NCI-H1694 (cell line): ENCODE data around the gene YKT6.

Experiments
- DNase-seq: peaks from one replicate; lab custom pipeline; 2025; lab: John Stamatoyannopoulos, UW

Gene YKT6

DNA sequence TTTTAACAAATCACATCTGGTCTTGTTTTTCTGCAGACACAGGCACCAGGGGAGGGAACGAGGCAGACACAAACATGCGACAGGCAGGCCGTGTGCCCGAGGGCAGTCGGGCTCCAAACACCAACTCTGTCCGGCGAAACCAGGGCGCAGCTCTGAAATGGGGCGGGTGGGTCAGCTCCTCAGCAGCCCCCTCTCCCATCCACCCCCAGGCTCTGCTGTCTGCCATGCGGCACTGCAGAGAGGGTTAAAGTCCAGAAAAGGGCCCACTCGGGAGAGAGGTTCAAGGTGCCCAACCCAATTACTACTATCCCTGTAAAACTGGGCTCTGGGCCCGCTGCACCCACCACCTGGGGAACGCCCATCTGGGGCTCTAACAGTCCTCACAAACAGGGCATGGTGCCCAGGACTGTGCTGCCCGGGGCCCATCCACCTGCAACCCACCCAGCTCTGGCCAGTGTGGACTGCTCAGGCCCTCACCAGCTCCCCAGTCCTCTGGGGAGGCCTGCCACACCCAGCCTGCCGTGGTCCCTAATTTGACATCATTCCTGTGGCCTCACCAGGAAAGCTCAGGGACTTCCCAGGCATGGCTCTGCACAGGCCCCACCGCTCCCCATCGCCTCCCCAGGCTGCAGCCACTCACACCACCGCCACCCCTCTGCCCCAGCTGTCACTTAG lies 18.7 kb downstream of the YKT6 start:
- DNase-seq, result no peak

DNA sequence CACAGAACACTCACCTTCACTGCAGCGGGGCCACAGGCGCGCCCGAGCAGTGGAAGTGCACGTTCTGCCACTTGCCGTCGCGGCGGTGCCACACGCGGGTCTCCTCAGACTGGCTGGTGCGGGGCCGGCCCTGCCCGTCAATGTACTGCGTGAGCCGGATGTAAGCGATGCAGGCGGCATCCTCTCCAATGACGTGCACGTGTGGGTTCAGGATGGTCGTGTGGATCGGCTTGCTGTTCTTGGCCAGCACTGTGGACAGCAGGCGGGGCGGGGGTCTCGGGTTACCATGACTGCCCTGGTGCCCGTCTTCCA lies 19.2 kb downstream of the YKT6 start:
- DNase-seq, result no peak

DNA sequence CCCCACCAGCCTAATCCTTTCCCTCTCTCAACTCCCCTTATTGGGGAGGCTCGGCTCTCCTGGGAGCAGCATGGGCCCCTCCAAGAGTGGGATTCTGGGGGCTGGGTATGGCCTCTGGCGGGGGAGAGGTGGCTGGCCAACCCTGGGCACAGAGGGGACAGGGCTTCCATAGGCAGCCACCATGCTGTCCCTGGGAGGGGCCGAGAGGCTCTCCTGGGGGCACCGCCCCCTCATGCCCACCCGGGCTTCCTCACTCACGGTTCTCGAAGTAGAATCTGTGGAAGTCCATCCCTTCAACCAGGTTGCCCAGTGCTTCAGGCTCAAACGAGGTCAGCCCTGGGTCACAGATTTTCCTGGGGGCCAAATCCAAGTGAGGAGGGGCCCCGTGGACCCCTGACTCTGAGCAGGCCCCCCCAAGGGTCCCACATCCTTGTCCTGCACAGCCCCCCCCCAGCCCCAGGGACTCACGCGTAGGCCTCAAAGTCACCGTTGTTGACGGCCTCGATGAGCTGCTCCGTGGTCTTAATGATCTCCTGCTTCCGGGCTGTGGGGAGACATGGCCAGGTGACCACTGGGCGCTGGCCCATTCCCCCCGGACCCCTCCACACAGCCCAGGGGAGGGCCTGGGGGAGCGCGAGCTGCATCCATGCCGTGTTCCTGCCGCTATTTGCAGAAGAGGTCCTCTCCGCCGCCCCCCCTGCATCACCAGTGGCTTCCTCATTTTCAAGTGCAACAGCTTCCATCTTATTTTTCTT lies 19.8 kb downstream of the YKT6 start:
- DNase-seq, result no peak

DNA sequence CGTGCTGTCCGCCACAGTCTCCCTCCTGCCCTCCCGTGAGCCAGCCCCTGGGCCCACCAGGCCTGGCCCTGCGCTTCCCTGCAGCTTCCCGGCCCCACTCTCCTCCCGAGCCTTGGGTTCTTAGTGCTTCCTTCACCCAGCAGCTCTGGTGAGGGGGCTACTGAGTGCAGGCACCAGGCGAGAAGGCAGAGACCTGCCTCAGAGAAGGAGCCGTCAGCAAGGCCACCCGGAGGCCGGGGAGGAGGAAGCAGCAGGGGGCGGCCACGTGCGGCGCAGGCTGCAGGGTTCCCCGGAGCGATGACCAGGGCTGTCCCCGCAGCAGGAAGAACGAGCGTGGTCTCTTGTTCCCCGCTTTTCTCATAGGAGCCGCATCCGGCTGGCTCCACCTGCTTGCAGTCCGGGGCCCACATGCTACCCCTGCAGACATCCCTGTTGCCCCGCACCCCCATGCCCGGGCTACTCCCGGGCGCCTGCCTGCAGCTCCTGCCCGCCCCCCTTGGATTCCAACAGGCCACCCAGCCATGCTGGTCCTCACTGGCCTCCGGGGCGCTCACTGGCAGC lies 20.5 kb downstream of the YKT6 start:
- DNase-seq, result no peak

DNA sequence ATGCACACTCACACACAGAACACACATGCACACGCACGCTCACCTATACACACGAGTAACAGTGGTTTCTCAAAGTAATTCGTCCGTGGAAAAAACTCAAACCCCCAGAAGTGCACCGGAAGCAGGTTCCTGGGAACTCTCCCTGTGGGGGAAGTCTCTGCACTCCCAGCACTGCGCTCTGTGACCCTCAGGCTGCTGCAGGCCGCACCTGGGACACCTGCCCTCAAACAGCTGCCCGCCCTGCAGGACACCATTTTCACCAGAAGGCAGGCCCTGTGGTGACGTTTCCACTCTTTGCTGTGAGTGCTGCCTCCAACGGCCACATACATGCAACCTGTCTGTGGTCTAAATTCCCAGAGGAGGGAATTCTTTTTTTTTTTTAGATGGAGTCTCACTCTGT lies 21.3 kb downstream of the YKT6 start:
- DNase-seq, result no peak

DNA sequence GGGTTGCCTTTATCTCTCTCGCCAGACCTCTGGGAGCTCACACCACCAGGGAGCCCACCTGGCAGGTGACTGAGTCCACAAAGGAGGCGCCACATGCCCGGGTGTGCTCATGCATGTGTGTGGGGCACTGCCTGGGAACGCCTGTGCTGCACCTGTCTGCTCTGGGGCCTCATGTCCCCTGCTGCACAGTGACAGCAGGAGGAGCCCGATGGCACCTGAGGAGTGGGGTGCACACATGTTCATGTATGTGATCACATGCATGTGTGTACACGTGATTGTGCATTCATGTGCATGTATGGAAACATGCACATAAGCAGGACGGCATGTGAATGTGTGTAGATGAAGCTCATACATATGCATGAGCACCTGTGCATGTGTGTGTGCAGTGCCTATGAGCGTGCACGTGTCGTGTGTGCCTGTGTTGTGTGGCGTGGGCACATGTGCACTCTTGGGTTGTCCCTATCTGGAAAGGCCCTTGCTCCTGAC lies 22.0 kb downstream of the YKT6 start:
- no peak for DNase-seq

DNA sequence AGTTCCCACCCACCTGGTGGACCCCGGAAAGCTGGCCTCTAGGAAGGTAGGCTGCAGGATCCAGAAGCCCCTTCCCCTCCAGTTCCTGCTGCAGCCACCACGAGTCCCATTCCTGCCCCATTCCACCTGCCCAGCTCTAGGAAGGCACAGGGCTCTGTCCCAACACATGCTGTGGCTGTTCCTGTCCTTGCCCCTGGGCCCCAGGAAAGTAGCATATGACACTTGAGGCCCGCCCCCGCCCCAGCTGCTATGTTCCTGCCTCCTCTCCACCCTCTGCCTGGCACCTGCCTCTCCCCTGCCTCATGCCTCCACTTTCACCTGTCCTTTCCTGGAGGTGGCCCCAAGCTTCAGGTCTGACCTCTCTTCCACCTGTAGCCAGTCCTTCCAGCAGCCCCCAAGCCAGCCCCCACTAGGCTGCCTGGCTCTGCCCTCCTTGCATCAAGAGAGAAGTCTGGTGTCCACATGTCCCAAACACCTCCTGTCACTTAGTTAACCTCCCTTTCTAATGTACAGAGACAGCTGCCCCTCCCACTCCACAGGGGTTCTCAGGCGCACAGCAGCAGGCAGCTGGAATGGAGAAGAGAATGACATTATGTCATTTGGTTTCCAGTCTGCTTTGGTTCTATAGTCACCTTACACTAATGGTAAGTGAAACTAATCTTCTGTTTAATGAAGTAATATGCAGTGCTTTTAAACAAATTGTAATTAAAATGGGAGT lies 22.7 kb downstream of the YKT6 start:
- peak; percentile 36 for DNase-seq

DNA sequence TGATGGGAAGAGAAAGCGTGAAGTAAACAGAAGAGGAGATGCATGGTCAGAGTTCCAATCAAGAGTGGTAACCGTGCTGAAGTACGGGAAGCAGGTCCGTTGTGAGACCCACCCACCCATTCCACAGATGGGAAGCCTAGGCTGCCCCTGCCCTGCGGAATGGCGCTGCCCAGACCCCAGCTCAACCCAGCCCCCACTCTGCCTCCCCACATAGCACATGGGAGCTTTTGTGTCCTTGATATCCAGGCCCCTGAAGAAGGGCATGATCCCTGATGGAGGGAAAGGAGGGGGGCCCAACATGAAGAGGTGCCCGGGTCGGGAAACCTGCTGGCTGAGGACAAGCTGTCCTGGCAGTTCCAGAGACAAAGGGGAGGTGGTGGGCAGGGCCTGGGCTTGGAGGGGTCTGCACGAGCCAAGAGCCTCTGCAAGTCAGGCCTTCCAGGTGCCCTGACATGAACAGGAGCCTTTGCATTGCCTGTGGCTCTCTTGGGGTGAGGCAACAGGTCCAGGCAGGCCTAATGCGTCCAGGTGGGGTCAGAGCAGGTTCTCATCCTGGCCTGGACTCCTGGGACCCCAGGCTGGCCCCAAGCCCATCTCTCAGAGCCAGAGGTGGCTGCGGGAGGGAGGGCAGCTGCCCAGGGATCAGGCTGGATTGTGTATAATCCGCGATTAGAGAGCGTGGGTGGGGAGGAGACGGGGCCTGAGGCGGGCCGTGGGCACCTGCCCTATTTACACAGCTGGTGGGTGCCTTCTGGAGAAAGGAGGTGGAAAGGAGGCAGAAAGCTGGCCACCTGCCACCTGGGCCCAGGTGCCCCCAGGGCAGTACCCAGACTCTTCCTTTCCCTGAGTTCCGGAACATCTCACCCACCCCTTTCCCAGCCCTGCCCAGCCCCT lies 23.5 kb downstream of the YKT6 start:
- no peak for DNase-seq

DNA sequence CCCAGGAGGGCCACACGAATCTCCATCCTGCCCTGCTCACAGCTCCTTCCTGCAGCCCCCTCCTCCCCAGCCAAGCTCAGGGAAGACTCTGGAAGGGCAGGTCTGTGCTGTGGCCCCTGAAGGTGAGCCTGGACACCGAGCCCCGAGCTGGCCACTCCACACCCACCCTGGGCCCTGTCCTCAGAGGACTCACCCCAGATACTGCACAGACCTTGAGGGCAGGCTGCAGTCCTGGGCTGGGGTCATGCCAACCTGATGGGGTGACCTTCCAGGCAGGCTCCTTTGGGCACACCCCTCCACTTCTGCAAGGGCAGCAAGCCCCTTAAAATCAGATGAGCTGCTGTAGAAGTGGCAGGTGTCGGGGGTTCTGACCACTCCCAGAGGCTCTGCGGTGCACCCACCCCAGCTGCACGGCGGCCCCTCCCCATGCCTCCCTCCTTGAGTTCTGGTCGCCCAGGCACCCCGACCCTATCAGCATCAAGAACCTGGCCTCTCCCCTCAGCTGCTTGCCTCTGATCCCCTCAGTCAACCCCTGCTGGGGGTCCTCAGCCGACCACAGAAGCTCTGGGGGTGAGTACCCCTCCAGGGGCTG lies 24.3 kb downstream of the YKT6 start:
- no peak for DNase-seq

DNA sequence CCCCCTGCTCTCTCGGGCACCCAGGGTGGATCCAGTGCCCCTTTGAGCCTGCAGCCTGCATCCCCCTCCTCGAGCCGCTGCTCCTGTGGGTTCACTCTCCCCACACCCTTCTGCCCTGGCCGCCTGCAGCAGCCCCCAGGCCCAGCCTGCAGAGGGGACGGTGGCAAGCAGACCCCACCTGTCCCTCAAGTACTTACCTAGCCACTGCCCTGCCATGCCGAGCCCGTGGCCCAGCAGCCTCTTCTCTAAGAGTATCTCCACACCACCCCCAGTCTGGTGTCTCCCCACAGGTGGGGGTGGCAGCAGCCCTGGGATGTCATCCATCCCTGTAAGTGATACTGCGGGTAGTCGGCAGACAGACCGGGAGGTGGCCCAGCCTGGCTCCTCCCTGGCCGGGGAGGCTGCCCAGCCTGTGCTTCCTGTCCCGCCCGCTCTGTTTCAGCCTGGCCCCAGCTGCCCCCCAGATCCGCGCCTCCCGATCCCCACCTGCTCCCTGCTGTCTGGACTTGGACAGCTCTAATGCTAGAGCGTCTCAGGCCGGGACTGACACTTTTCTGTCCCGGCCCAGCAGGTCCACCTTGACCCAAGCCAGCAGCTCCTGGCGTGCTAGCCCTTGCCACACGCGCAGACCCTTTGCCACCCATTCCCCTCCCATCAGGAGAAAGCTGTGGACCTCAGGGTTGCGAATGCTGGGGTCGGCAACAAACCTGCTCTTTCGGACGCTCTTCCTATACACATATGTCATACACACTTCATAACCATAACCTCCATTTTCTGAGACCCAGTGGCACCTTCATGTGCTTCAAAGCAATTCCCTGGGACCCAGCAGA lies 25.0 kb downstream of the YKT6 start:
- DNase-seq, result no peak

DNA sequence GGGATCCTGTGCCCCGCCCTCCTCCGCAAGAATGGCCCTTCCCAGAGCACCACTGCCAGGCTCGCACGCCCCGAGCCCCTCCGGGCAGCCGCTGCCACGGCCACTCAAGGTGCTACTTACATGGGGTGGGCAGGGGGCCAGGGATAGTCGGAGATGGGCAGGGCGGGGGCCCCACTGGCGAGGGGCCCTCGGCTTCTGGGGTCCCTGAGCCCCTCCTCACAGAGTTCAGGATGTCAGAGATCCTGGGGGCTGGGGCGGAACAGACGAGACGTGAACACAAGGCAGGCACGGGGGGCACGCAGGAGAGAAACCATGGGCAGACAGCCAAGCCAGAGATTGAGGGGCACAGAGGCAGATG lies 25.6 kb downstream of the YKT6 start:
- no peak for DNase-seq

DNA sequence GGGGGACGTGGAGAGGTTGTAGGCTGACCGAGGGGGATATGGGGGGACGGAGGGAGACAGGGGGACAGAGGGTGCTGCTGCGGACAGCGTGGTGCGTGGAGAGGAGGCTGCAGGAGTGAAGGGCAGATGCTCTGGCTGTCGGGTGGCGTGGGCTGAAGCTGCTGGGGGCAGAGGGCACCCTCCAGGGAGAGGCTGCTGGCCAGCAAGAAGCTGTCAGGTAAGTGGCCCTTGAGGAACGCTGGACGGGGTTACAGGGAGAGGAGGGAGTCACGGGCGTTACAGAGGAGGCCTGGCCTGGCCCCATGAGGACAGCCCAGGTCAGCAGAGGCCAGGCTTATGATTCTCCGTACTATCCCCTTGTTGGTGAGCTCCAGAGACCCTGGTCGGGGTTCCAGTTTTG lies 27.1 kb downstream of the YKT6 start:
- no peak for DNase-seq

DNA sequence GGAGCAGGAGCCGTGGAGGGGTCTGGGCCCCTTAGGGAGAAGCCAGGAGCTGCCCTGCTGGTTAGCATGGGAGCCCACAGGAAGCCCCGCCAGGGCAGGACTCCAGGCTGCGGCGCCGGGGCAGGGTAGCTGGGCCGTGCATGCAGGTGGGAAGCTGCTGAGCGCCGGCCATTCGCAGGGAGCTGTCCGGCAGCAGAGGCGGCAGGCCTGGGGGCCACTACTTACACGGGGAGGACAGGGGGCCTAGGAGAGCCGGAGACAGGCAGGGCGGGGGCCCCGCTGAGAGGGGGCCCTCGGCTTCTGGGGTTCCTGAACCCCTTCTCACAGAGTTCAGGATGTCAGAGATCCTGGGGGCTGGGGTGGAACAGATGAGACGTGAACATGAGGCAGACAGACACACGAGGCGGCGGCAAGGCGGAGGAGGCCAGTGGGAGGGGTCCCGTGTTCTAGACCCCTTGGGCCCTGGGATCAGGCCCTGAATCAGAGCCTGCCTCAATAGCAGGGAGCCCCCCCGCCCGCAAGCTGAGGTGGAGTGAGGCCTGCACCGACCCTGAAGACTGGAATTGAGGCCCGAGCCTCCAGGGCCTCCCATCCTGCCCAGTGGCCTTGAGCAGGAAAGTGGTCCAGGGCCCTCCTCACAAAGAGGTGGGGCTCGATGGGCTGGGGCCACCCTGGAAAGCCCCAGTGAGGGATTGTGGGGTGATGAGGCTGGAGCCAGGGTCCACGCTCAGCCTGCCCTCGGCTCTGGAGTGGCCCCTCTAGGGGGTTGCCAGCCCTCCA lies 28.0 kb downstream of the YKT6 start:
- DNase-seq, result no peak

DNA sequence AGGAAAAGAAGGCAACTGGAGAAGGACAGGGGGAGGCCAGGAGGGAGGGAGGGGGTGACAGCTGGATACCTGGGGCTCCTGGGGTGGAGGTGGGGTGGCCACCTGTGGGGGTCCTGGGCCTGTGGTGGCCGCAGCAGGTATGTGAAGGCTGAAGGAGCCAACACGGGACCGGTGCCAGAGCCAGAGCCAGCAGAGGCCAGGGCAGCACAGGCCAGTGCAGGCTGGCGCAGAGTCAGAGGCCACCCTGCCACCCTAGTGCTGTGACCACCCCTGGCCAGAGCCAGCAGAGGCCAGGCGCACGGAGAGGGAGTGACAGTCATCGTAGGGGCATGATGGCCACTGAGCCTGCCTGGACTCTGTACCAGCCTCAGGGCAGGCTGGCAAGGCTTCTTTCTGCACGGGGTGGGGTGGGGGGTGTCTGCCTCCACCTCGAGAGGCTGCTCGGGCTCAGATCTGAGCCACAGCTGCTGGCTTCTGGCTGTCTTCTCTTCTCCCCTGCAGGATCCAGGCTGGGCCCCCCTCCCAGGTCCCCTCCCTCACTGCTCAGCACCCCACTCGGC lies 28.8 kb downstream of the YKT6 start:
- DNase-seq, result no peak

DNA sequence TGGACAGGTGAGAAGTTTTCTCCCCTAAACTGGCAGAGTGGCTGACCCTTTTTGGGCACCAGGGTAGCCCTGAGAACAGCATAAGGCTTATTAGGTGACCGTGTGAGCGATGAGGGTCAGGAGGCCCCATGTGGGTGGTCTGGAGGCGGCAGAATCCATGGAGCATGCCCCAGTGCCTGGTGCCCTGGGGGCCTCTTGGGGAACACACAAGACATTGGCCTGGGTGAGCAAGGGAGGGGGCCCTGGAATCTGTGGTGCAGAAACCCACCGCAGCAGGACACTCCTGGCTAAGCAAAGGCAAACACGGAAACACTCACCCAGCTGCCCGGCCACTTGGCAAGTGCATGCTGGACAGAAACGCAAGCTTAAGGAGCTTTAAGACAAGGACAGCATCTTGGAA lies 29.5 kb downstream of the YKT6 start:
- DNase-seq, result no peak

DNA sequence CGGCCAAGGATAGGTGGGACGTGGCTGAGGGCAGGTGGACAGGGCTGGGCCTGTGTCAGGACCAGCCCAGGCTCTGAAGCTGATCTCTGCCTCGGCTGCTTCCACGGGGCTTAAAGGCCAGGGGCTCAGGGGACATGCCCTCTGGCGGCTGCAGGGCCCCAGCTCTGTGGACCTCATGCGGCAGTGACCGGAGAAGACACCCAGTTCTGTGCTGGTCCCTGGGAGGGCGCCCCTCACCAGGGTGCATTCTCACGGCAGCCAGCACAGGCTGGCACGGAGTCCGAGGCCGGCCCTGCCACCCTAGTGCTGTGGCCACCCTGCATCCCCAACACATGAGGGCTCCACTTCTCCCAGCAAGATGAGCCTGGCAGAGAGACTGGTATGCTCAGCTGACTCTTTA lies 30.3 kb downstream of the YKT6 start:
- DNase-seq, result no peak

DNA sequence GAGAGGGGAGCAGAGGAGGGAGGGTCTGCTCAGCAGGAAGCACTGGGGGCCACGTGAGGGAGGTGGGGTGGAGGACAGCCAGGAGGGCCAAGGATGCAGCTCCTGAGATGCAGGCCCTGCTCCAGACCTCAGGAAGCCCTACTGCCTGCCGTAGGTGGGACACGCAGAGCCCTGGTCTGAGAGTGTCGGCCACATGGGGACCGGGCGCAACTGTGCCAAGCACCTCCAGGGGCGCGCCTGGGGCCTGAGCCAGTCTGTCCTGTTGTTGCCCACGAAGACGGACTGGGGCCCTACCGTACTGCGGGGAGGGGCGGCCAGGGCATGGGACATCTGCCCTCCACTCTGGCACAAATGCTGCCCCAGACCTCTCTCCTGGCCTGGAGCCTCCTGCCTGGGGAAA lies 31.6 kb downstream of the YKT6 start:
- no peak for DNase-seq

DNA sequence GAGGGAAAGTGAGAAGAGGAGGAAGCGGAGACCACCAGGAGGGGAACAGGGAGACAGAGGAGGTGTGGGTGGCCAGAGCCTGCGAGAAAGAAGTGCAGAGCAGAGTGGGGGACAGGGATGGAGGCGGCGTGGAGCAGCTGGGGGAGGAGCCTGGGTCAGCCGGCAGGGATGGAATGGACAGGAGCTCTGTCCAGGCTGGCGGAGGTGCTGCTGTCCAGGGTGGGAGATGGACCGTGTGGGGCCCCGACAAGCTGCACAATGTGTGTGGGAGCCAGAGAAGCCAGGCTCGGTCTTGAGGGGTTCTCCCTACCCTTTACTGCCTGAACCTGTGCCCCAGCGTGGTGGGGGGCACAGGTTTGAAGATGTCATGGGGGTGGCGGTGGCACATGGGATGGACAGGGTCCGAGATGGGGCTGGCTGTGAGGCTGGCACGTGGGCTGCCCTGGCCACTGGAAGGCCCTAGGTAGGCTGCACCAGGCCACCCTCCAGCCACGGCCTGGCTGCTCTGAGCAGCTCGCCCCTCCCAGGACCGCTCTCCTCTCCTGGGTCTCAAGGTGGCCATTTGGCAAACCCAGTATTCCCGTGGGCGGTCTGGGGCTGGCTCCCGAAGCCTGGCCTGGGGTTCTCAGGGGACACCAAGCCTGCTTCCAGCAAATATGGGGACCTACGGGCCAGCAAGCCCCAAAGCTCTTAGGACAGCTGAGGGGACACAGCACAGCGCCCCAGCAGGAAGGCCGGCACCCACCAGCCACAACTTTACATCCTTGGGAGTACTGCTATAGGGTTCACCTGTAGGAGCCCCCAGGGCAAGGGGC lies 32.3 kb downstream of the YKT6 start:
- DNase-seq, result no peak

DNA sequence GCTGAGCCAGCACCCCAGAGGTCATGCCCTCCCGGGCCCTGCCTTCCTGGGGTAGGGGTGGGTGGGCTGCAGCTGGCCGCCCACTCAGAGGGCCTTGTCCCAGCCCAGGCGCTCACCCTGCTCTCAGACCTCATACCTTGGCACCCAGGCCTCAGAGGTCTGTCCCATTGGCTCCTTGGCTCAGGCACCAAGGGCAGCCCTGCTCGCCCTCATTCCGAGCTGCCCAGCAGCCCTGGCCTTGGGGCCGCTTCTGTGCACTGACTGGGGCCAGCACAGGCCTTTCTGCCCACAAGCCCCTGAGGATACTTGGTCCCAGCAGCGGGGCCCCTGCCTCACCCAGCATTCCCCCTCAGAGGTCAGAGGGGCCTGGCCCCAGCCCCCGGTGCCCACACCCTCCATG lies 34.3 kb downstream of the YKT6 start:
- DNase-seq, result no peak
